ENCODE results near the gene HOXB2. TPM values are rescaled to one million over a fixed set of nuclear protein-coding genes. Genes with fewer than 3 reads are reported as not detected.
"Not testable (repeated sequence)": the region's sequence is repeated elsewhere in the genome, so short reads cannot be mapped to it uniquely, and the experiment has no call there.

HOXB2 gene
- total RNA-seq, 2 donors from 2014 or later, result 4.8 to 5.5 TPM

DNA sequence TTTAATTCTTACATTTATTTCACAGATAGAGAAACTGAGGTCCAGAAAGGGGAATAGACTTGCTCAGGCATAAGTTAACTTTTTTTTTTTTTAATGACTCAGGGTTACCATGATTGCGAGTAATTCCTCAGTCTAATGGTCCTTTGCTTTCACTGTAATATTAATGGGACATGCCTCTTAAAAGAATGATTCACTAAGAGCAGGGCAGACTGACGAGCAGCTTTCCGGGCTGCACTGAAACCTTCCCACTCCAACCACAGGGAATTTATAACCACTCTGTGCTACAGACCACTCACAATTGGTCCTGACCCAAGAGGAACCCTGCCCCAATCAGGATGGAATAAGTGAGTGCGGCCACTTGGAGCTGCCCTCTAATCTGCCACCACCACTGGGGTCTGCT, 5.7 kb downstream of the HOXB2 start:
- Histone ChIP-seq H3K4me1 (peaks cover 0 to 19% of the 10 kb centered on the region in 2 donors), H3K36me3 (no peaks in the 10 kb centered on the region), H3K27ac (no peak overlapping the region), H3K27me3 (peaks cover 3 to 4% of the 10 kb centered on the region in 2 donors), H3K4me3 (no peak overlapping the region), H3K9me3 (no peaks in the 10 kb centered on the region)
- TF ChIP-seq CTCF (IDR thresholded peaks at IDR 0.05), result no peak
- DNase-seq (ENCODE audit: low spot score), result no peak

DNA sequence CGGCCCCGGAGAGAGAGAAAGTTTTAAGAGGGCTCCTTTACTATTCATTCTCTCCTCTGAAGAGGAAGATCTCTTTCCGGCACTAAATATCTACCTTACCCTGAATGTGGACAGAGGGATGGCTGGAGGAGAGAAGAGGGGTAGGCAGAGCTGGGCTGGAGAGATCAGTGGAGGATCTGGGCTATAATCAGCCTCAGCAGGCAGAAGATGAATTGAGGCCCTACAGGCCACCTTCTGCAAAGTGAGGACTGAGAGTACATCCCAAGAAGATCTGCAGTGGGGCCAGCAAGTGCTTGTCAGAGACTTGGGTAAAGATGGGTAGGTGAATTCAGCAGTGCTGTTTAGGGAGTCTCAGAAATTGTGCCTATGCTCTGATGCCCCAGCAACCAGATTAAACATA, 7.6 kb downstream of the HOXB2 start:
- DNase-seq (ENCODE audit: low spot score), result no peak
- no peak for TF ChIP-seq CTCF (IDR thresholded peaks at IDR 0.05)

GRCh38 chr17:48535793-48536559, 8.9 kb downstream of the HOXB2 start:
- H3K27me3 ChIP-seq; DNase-seq (ENCODE audit: low spot score); H3K27ac ChIP-seq; H3K4me1 ChIP-seq; H3K9me3 ChIP-seq; H3K4me3 ChIP-seq; H3K36me3 ChIP-seq: not testable (repeated sequence)

More for the DNA sequence above, 7.6 kb downstream of the HOXB2 start:
- peaks cover 0 to 3% of the 10 kb centered on the region in 2 donors for H3K27me3 ChIP-seq
- H3K4me1 ChIP-seq, result peaks cover 0 to 9% of the 10 kb centered on the region in 2 donors
- no peaks in the 10 kb centered on the region for H3K9me3 ChIP-seq
- no peak overlapping the region for H3K4me3 ChIP-seq
- H3K36me3 ChIP-seq, result no peaks in the 10 kb centered on the region
- no peak overlapping the region for H3K27ac ChIP-seq

- no peak for TF ChIP-seq CTCF (IDR thresholded peaks at IDR 0.05)
- Histone ChIP-seq H3K4me1 (peaks cover 0 to under 1% of the 10 kb centered on the region in 2 donors), H3K27me3 (no peaks in the 10 kb centered on the region)
Measured at GRCh38 chr17:48532261-48532660, 12.6 kb downstream of the HOXB2 start.

GRCh38 chr17:48530887-48531272, 14.0 kb downstream of the HOXB2 start, which contains the start of gene HOXB1:
TSS of gene HOXB1 (minus strand) at chr17:48531011. CDS start at chr17:48530904, 107 bp downstream.
- peaks cover 0 to 10% of the 10 kb centered on the region in 2 donors for H3K27me3 ChIP-seq
- no peak for TF ChIP-seq CTCF (IDR thresholded peaks at IDR 0.05)
- H3K36me3 ChIP-seq, result no peaks in the 10 kb centered on the region
- no peak for DNase-seq (ENCODE audit: low spot score)
- peaks cover 0 to 6% of the 10 kb centered on the region in 2 donors for H3K4me1 ChIP-seq
- H3K4me3 ChIP-seq, result no peak within 1 kb of the TSS
- H3K9me3 ChIP-seq, result no peaks in the 10 kb centered on the region
- no peak within 1 kb of the TSS for H3K27ac ChIP-seq

More at GRCh38 chr17:48532261-48532660, 12.6 kb downstream of the HOXB2 start:
- Histone ChIP-seq H3K36me3 (no peaks in the 10 kb centered on the region), H3K4me3 (no peak overlapping the region), H3K27ac (no peak overlapping the region), H3K9me3 (no peaks in the 10 kb centered on the region)
- DNase-seq (ENCODE audit: low spot score), result no peak

DNA sequence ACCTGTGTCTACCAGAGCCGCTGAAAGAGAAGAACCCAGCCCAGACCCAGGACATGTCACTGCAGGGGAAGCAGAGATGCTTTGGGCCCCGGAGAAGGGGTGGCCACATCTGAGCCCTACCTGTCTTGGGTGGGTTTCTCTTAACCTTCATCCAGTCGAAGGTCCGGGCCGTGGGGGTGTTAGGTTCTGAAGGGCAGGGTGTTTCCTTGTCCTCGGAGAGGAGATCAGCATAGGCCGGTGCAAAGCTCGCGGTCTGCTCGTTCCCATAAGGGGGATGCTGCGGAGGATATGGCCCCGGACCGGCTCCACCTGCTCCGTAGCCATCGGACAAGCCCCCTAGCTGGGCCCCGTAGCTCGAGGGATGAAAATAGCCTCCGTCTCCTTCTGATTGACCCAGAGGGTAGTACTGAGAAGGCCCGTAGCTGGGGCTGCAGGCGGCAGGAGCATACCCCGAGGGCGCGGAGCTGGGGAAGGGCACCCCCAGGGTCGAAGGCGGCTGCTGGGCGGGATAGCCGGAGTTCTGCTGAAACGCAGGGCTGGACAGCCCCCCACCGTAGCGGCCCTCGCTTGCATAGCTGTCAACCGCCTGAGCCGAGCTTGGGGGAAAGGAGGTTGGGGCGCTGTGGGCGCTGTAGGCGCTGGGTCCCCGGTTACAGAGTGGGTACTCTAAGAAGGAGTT, 14.6 kb downstream of the HOXB2 start:
- no peak for DNase-seq (ENCODE audit: low spot score)
- Histone ChIP-seq H3K27me3 (peaks cover 0 to 10% of the 10 kb centered on the region in 2 donors), H3K27ac (no peak overlapping the region), H3K9me3 (no peaks in the 10 kb centered on the region), H3K4me1 (peaks cover 0 to 6% of the 10 kb centered on the region in 2 donors), H3K36me3 (no peaks in the 10 kb centered on the region), H3K4me3 (no peak overlapping the region)
- TF ChIP-seq CTCF (IDR thresholded peaks at IDR 0.05), result no peak
